Fibroblast of peridontal ligament (primary cell): ENCODE measurements around the gene VAT1L.

ENCODE experiments used
- DNase-seq: peaks from one replicate; pipeline ENCODE4 v3.0.0-alpha.2; 2010; ENCODE audit errors: extremely low read depth

The VAT1L gene

DNA sequence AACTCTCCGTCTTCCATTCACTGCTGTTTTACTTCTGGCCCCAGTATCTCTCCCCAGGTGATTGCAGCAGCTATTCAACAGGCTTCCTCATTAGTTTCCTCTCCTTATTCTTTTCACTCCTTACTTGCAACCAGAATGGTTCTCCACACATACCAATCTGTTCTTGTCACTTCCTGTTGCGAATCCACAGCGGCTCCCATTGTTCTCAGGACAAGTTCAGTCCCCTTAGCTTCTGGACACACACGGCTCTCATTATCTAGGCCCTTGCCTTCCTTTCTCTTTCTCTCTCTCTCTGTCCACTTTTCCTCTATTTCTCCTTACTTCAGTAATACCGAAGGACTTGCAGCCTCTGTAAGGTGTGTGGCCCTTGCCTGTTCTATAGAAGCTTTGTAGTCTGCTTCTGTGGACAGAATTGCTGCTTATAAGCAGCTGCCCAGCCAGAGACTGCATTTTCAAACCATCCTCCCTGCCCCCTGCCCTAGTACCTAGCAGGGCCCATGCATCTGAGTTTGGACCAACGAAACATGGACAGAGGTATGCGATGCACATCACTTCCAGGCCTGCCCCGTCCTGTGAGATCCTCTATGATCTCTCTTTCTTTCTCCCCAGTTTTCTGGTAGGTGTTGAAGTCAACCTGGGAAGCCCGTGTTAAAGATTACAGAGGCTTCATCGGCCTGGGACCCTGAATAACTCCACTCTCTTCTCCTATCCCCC, 45.7 kb downstream of the VAT1L start:
- DNase-seq: peak; percentile 35

DNA sequence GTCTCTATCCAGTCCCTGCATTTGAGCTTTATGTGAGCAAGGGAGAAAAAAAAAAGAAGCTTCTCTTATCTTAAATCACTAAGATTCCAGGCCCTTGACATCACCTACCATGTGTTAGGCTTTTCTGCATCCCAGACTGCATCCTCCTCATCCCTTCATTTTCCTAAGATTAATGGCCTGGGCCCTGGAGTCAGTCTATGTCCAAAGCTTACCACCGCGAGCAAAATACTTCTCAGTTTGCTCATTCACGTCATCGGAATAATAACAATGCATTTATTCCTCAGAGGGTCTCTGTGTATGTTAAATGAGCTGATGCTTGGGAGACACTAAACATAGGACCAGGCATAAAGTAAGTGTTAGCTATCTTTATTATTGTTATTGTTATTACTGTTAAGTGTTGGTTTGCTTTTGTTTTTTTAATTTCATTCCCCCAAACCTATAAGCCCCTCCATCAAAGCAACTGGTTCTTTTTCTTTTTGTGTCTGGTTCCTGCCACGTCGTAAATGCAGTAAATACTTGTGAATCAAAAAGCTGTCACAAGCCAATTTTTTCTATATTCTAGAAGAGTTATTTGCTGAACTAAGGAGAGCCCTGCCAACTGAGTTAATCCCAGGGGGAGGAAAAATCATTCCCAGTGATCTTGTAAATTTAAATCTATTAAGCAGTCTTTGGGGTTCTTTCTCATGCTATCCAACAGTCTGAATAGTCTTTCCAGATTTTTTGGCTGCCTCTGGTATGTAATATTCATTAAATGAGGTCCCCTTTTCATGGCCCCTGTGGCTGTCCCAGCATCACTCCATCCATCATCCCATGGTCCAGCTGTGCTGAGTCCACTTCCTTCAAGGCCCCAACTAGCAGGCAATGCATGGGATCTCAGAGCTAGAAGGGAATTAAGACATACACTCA, 46.5 kb downstream of the VAT1L start:
- no peak for DNase-seq

DNA sequence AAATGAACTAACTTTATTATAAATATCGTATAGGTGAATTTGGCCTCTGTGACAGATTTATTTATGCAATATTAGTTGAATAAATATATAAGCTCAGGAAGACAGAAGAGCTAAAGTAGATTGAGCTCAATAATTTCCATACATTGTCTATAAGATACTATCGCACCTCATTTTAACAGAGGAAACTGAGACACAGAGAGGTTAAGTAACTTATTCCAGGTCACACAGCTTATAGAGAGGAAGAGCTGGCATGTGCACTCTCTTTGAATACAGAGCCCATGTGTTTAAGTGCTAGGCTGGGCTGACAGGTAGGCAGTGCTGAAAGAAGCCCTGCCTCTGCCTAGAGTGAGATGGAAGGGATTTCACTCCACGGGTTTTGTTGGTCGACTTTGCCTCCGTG, 48.4 kb downstream of the VAT1L start:
- DNase-seq: no peak

DNA sequence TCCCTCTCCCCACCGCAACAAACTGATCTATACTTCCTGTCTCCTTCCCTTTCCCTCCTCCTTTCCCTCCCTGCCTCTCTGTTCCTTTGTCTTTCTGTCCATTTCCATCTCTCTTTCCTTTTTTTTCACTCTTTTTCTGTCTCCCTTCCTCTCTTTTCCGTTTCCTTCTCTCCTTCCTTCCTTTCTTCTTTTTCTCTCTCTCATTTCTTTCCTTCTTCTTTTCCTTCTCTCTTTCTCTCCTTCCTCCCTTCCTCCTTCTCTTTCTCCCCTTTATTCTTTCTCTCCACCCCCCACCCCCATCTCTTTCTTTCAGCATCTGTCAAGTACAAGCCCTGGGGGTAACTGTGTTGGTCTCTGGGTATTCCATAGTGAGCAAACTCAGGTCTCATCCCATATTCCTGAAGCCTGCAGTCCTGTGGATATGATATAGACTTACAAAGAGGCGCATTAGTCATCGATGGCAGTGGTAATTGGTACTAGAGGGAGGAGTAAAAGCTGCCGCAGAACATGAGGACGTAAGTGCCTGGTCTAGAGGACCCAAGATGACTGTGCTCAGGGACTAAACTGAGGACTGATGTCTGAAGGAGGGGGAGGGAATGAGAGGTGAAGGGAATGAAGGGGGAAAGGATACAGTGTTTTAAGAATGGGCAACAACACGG, 50.4 kb downstream of the VAT1L start:
- DNase-seq: no peak

DNA sequence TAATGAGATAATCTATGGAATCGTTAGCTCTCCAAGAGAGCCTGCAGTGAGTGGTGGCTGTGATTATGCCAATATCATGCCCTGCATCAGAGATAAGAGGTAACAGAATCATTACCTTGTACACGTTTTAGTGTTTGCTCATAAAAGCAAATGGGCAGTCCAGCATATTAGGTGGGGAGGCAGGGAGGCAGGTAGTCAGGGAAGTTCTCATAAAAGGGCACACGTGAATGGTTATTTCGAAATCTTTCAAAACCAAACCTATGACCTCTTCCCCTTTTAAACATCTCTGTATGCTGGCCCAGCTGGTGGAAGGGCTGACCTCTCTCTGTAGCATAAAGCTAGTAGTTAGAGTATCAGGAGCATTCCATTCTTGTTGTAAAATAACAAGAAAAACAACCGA, 51.7 kb downstream of the VAT1L start:
- DNase-seq: no peak

DNA sequence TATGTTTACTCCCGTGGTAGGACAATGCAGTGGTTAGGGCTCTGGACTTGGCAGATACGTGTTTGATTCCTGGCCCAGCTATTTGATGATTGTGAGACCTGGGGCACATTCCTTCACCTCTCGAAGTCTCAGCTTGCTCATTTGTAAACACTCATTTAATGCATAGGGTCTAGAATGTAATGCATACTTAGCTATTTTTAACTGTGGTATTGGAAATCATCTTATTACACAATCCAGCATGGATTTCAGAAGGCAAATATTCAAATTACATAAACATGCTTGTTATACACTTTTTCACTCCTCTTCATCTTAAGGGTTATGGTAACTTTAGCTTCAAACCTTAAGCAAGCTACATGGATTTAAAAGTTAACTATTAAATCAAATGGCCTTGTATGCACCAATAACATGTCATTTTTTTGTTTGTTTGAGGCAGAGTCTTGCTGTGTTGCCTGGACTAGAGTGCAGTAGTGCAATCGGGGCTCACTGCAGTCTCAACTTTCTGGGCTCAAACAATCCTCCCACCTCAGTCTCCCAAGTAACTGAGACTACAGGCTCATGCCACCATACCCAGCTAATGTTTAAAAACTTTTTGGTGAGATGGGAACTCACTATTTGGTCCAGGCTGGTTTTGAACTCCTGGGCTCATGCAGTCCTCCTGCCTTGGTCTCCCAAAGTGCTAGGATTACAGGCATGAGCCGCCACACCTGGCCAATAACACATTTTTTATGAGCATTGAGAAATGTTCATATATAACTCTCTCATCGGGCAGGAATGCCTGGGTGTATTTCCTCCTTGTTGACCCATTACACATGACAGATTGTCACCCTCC, 52.5 kb downstream of the VAT1L start:
- peak; percentile 89 for DNase-seq

DNA sequence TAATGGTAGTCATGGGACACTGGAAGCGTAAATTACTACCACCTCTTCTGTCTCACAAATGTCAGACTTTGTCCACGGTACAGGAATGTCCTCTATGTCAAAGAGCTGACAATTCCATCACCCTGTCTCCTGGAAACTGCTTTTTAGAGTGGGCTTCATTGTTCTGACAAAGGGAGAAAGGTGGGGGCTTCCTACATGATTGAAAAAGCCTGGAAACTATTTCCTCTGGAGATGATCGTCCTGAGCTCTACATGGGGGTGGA, 53.1 kb downstream of the VAT1L start:
- DNase-seq: no peak

DNA sequence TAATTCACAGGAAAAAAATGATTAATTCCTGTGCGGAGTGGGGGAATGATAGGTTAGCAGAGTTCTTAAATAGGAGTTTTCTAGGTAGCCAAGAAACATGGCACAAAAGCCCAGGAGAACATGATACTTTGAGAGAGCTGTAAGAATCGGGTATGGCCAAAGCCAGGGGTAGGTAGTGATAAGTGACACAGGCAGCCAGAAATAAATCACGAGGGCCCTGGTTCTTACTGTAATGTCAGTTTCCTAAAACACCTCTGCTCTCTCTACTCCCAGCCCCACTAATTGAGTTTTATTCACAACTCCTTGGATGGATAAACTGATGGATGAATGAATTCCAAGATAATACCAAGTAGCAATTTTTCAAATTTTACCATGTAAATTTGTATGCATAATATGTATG, 54.1 kb downstream of the VAT1L start:
- no peak for DNase-seq

DNA sequence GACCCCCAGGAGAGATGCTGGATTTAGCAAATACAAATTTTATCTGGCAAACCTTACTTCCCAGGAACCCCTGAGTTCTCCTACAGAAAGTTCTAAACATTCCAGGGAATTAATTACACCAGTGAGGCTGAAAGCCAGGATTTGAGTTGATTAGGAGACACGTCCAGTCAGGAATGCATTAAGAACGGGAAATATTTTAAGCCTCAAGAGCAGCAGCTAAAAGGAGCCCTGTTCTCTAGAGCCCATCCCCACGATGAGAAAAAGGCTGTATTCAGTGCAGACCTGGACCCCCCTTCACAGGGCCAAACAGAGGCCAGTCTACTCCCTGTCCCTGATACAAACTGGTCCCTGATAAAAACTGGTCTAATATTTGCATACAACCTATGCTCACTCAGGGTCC, 55.0 kb downstream of the VAT1L start:
- no peak for DNase-seq

DNA sequence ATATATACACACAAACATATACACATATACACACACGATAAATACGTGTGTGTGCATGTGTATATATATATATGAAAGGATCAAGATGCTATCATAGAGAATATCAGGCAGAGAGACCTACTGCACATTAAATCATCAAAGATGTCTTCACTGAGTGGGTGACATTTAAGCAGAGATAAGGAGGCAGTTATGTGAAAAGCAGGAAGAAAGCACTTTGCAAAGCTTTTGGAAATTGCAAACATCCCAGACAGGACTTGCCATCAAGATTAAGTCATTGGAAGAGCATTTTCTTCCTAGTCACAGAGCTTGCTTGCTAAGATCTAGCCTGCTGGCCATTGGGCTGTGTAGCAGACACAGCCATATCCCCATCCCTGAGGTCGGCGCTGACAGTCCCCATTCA, 56.4 kb downstream of the VAT1L start:
- DNase-seq: no peak

DNA sequence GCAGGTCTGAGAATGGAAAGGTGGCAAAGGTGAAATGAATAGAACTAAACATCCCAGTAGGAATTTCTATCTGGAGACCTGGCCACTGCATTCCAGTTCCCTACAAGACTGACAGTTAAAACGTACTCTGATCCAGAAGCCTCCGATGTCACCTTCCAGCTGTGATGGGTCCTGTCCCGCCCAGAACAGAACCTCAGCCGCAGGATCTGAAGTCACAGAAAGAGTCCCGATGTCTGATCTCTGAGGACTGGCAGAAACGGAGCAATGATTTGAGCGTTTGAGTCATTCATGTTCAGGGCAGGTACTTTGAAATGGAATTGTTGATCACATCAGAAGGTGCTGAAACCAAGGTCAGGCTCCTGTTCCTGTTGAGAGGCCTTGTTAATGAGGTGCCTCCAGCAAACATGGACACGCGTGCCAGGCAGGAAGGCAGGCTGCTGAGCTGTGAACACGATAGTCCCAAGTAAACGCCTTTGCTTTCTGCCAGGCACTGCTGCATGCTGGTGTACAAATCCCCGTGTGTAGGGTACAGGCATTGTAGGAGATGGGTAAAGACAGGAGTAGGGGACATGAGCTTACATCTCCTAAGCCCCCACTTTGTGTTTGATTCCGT, 61.4 kb downstream of the VAT1L start:
- DNase-seq: no peak

DNA sequence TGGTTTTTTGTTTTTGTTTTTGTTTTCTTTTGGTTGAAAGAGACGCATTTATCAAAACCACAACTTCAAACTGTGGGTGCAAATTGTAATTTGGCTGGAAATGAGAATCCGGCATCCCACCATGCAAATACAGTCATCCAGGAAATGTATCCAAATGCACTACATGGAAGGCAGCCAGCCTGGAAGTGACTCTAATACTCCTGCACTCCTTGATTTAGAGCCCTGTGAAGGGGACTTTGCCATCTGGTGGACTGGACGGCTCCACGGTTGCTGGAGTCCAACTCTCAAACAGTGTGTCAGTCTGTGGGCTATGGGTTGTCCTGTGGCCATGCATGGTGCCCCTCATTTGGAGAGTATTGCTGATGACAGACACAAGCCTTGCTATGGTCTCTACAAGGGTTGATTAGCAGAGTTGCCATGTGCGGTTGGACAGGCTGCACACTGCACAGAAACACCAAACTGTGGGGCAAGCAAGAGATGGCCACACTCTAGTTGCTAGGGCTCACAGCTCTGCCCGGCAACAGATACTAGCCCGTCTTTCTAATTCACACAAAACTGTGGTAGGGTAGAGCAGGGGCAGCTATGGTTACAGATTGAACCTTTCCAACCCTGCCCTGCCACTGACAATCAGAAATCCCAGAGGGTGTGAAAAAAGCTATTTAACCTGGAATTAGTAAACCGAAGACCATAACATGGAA, 62.4 kb downstream of the VAT1L start:
- DNase-seq: no peak

DNA sequence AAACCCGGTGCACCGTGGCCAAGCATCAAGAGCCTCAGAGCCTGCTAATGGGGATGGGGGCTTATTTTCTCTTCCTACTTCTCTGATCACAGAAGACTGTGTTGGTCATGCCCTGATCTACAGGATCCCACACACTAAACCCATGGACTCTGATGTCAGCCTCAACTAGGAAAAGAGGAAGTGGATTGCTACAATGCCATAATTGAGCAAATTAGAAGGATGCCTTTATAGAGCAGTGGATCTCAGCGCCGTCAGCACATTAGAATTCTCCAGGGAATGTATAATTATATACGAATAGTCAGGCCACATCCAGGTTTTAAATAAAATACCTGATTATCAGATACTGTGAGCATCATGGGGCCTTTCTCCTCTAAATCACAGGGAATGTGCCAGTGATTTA, 64.8 kb downstream of the VAT1L start:
- no peak for DNase-seq

DNA sequence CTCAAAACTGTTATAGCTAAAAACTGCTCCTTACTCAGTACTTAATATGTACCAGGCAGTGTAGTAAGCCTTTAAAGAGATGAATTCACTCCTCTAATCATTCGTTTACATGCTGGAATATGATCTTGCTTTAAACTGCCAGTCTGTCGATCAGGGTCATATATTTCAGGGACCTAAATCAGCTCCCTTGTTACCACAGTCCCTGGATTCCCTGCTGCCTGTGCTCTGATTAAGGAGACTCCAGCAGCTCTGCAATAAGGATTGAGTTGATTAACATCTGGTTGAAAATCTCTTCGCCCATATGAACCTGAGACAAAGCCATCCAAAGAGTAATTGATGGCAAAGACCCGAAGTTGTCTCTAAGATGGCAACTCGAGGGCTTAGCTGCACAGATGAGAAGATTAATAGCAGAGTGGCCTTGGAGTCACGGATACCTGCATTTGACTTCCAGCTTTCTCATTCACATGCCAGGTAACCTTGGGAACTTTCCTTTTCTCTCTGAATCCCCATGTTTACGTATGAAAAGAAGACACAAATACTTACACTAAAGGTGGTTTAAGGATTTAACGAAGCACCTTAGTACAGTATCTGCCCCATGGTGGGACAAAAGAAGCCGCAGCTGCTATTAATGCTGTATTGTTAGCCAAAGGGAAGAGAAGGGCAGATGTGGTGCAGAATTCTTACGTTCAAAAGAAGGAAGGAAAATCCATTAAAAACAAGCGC, 68.2 kb downstream of the VAT1L start:
- DNase-seq: no peak

DNA sequence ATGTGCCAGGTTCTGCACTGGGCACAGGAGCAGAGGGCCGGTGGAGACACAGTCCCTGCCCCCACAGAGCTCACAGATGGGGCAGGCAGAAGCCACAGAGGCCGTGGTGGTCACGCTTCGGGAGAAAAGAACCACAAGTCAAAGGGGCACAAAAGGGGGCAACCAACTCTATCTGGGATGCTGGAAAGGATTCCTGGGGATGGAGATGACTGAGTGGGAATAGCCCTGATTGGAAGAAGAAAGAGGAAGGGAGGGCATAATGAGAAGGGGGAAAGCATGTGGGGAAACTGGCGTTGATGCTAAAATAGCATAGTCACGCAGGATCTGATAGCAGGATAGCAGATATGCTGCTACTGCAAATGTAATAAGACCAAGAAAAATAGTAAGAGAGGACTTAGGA, 69.7 kb downstream of the VAT1L start:
- no peak for DNase-seq

DNA sequence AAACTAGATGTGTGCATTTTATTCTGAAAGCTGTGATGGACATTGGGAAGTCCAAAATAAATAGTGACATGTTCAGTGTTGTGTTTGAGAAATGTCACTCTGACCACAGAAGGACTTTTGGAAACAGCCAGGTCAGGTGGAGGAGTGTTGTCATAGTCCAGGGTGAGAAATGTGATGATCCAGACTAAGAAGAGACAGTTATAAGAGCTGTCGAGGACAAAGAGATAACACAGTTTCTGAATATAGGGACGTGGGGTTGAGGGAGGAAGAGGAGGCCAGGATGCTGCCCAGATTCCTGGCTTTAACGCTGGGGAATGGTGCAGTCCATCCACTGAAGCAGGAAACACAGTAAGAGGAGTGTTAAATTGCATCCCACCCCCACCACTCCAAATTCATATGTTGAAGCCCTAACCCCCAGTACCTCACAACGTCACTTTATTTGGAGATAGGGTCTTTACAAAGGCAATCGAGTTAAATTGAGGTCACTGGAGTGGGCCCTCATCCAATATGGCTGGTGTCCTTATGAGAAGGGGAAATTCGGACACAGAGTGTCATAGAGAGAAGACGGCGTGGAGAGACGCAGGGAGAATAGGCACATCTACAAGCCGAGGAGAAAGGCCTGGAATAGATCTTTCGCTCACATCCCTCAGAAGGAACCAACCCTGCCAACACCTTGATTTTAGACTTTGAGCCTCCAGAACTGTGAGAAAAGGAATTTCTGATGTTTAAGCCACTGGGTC, 71.3 kb downstream of the VAT1L start:
- DNase-seq: no peak

DNA sequence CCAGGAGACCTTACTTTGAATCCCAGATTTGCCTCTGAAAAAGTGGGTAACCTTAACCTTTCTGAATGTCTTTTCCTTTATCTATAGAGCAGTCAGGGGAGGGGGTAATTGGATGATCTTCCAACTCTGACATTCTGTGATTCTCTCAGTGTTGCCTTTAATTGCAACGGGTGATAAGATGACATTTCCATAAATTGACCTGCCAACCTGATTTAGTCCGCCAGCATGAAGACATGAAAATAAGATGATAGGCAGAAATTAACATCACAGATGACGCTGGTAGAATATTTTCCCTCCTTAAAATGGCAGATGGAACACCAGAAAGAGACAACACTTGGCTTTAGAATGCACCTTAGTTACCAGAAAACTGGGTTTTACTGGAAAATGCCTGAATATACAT, 72.6 kb downstream of the VAT1L start:
- DNase-seq: no peak

DNA sequence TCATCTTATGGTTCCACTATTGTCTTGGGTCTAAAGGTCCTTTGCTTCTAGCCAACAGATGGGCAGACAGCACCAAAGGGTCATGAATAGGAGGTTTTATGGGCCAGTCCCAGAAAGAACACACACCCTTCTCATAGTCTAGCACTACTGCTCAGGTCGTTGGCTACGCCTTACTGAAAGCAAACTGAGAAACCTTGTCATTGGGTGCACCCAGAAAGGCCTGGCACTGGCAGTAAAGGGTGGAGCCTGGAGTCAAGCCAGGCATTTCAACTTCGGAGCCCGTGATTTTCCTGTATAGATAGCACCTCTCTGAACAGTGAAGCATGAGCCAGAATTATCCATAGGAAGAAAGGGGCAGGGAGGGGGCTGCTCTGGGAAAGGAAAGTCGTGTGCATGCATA, 74.9 kb downstream of the VAT1L start:
- no peak for DNase-seq

DNA sequence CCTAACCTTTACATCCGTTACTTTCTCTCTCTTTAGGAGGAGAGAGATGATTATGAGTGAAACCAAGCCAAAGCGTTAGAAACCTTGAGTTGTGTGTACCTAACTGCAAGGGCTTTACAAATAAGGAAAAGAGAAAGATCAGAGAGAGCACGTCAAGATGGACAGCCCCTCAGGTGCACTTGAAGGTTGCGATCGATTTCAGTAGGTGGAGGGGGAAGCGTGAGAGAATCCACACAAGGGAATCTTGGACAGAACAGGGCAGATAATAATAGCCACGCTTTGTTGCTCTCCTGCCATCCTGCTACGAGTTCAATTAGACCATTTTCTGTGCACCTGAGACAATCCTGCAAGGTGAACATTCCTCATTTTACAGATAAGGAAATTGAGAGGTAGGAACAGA, 78.4 kb downstream of the VAT1L start:
- no peak for DNase-seq

DNA sequence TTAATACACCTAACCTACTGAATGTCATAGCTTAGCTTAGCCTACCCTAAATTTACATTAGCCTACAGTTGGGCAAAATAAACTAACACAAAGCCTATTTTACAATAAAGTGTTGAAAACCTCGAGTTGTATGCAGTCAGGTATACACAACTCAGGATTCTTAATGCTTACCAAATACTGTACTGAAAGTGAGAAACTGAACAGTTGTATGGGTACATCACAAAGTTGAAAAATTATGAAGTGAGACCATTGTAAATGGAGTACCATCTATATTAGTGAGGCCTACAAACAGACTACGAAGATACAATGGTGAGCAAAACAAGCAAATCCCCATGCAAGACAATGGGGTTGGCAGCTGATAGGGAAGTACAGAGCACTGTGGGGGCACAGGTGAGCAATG, 79.7 kb downstream of the VAT1L start:
- DNase-seq: no peak
